ENCODE measurements around the gene LPCAT1.

LPCAT1 gene

DNA sequence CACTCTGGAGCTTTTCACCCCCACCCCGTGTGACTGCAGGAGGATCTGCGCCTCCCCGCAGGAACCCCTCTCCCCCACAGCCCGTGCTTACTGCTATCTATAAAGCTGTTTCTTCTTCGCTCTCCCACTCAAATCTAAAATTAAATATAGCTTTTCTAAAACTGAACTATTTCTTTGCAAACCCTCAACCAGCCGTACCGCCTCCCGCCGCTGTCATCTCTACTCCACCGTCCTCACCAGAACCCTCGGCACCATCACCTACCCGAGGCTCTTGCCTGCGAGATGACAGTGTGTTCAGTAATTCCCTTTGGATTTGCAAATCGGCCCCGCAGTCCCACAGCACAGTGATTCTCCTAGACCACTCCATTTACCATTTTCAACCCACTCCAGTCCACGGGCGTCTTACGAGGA lies 13.6 kb downstream of the LPCAT1 start:
- DNase-seq: no peak
- H3K79me1 ChIP-seq (ENCODE audit: low read length): peaks cover 31% of the 10 kb centered on the region

DNA sequence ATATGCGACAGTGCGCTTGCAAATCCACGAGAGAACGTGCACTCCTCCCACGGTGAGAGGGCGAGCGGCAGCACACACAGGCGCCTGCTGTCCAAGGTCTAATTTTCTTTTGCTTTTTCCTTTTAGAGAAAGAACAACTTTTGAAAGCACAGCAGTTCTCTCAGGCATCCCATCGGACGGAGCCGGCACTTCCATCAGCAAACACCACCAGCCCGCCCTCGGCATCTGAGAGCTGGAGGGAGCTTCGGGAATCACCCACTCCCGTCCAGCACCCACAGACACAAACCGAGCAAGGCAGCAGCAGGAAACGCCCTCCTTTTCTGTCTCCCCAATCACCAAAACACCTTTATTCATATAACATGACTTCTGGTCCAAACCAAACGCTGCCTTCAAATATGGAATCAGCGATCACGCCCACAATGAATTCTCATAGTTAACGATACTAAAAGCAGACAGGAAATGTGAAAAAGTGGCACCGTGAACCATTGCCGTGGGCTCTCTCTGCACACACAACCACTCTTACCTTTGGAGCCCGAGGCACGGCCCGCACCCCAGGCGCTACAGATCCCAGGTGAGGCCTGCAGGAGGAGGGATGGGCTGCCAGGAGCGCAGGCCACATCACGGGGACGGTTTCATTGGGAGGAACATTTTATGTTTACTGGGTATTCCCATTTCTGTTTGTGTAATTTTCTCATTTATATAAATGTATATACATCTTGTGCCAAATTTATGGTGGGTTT lies 14.2 kb downstream of the LPCAT1 start:
- no peak for DNase-seq
- H3K4me3 ChIP-seq (ENCODE audit: low read length): no peak overlapping the region
- H3K36me3 ChIP-seq (ENCODE audit: control insufficient read depth, insufficient read depth, low read length): peaks cover 5% of the 10 kb centered on the region

More for the DNA sequence above, 13.6 kb downstream of the LPCAT1 start:
- Histone ChIP-seq H3K27ac (ENCODE audit: low read depth, low read length) (no peak overlapping the region), H3K36me3 (ENCODE audit: control insufficient read depth, insufficient read depth, low read length) (peaks cover 5% of the 10 kb centered on the region), H3K4me2 (ENCODE audit: low read length) (no peak overlapping the region), H3K79me2 (ENCODE audit: control insufficient read depth, insufficient read depth, low read length) (peaks cover 93% of the 10 kb centered on the region), H3K9ac (ENCODE audit: low read length) (no peak overlapping the region), H3K27me3 (ENCODE audit: insufficient read depth, low read length, poor library complexity) (no peaks in the 10 kb centered on the region), H2BK120ac (ENCODE audit: low read depth, low read length) (no peak overlapping the region), H3K18ac (ENCODE audit: low read length) (no peak overlapping the region), H3K4me3 (ENCODE audit: low read length) (no peak overlapping the region), H2BK15ac (replicated peaks; ENCODE audit: low read depth) (no peak overlapping the region), H2AK5ac (ENCODE audit: low read length) (no peak overlapping the region), H3K4me1 (ENCODE audit: control insufficient read depth, low read depth, low read length) (peaks cover 7% of the 10 kb centered on the region), H4K5ac (ENCODE audit: low read length) (no peak overlapping the region), H3K56ac (ENCODE audit: low read length) (no peak overlapping the region), H3K23ac (ENCODE audit: low read length) (no peak overlapping the region), H4K8ac (ENCODE audit: low read depth, low read length) (no peak overlapping the region), H2BK5ac (ENCODE audit: low read length) (no peak overlapping the region), H3K4ac (ENCODE audit: low read depth, low read length) (no peak overlapping the region)
- WGBS (ENCODE audit: extremely low coverage, insufficient coverage, low lambda C conversion rate): no CpG with 5 or more reads among the region's 18 CpGs

DNA sequence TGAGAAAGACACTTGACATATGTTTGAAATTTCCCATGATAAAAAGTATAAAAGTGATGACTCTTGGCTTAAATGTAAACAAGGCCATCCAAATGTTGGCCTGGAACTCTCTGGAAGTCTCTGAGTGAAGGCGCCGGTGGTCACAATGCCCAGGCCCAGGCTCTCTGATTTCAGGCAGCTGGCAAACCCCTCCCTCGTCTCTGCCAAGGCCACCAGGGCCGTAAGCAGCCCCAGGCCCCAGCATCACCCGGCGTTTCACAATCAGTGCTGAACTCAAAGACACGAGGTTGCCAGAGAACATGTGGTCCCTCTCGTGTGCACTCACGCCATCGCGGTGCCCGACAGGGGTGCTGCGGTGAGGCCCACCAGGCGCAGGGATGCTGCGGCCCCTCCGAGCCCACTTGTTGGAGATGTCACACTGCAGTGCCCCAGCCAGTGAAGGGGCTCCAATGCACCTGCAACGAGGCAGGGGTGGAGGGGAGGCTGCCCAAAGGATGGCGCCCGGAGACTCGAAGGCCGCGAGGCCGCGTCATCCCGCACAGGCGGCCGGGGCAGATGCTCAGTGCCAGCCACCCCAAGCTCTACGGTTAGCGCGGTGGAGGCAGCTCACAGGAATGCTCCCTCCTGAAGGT lies 15.0 kb downstream of the LPCAT1 start:
- Histone ChIP-seq H3K18ac (ENCODE audit: low read length) (no peak overlapping the region), H3K56ac (ENCODE audit: low read length) (no peak overlapping the region), H2BK15ac (replicated peaks; ENCODE audit: low read depth) (no peak overlapping the region), H3K4me3 (ENCODE audit: low read length) (no peak overlapping the region), H3K79me2 (ENCODE audit: control insufficient read depth, insufficient read depth, low read length) (peaks cover 95% of the 10 kb centered on the region), H4K5ac (ENCODE audit: low read length) (no peak overlapping the region), H3K4me2 (ENCODE audit: low read length) (no peak overlapping the region), H3K27ac (ENCODE audit: low read depth, low read length) (no peak overlapping the region), H2BK120ac (ENCODE audit: low read depth, low read length) (no peak overlapping the region), H3K23ac (ENCODE audit: low read length) (no peak overlapping the region), H3K4me1 (ENCODE audit: control insufficient read depth, low read depth, low read length) (peaks cover 4% of the 10 kb centered on the region), H3K79me1 (ENCODE audit: low read length) (peaks cover 31% of the 10 kb centered on the region), H3K9ac (ENCODE audit: low read length) (no peak overlapping the region), H4K8ac (ENCODE audit: low read depth, low read length) (no peak overlapping the region), H2BK5ac (ENCODE audit: low read length) (no peak overlapping the region), H3K36me3 (ENCODE audit: control insufficient read depth, insufficient read depth, low read length) (peaks cover 5% of the 10 kb centered on the region), H2AK5ac (ENCODE audit: low read length) (no peak overlapping the region), H3K4ac (ENCODE audit: low read depth, low read length) (no peak overlapping the region), H3K27me3 (ENCODE audit: insufficient read depth, low read length, poor library complexity) (no peaks in the 10 kb centered on the region)
- no peak for DNase-seq
- WGBS (ENCODE audit: extremely low coverage, insufficient coverage, low lambda C conversion rate): no CpG with 5 or more reads among the region's 30 CpGs

More for the DNA sequence above, 14.2 kb downstream of the LPCAT1 start:
- Histone ChIP-seq H3K4me2 (ENCODE audit: low read length) (no peak overlapping the region), H3K18ac (ENCODE audit: low read length) (no peak overlapping the region), H2BK5ac (ENCODE audit: low read length) (no peak overlapping the region), H3K27ac (ENCODE audit: low read depth, low read length) (no peak overlapping the region), H3K79me2 (ENCODE audit: control insufficient read depth, insufficient read depth, low read length) (peaks cover 97% of the 10 kb centered on the region), H4K8ac (ENCODE audit: low read depth, low read length) (no peak overlapping the region), H3K9ac (ENCODE audit: low read length) (no peak overlapping the region), H3K23ac (ENCODE audit: low read length) (no peak overlapping the region), H3K4me1 (ENCODE audit: control insufficient read depth, low read depth, low read length) (peaks cover 7% of the 10 kb centered on the region), H3K56ac (ENCODE audit: low read length) (no peak overlapping the region), H3K4ac (ENCODE audit: low read depth, low read length) (no peak overlapping the region), H3K27me3 (ENCODE audit: insufficient read depth, low read length, poor library complexity) (no peaks in the 10 kb centered on the region), H2BK15ac (replicated peaks; ENCODE audit: low read depth) (no peak overlapping the region), H3K79me1 (ENCODE audit: low read length) (peaks cover 31% of the 10 kb centered on the region), H4K5ac (ENCODE audit: low read length) (no peak overlapping the region), H2BK120ac (ENCODE audit: low read depth, low read length) (no peak overlapping the region), H2AK5ac (ENCODE audit: low read length) (no peak overlapping the region)
- WGBS (ENCODE audit: extremely low coverage, insufficient coverage, low lambda C conversion rate): no CpG with 5 or more reads among the region's 30 CpGs

DNA sequence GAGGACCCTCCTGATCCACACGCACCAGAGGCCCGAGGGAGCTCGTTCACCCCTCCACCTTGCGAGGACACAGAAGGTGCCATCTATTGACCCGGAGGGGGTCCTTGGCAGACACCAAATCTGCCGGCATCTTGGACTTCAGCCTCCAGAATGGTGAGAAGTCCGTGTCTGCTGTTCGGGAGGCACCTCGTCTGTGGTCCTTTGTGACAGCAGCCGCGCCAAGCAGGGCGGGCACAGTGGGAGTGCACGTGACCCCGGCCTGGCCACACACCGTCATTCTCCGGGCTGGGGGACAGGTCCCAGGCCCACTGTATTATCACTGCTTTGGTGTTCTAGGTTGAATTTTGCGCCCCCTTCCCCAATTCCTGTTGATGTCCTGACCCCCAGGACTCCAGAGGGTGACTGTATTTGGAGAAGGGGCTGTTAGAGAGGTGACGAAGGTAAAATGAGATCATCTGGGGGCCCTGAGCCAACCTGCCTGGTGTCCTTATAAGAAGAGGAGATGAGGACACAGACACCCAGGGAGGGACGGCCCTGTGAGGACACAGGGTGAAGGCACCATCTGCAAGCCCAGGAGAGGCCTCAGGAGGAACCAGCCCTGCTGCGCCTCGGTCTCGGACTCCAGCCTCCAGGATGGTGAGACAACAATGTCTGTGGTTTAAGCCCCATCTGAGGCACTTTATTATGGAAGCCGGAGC lies 15.7 kb downstream of the LPCAT1 start:
- no peak for DNase-seq
- H3K4me2 ChIP-seq (ENCODE audit: low read length): no peak overlapping the region
- H2BK5ac ChIP-seq (ENCODE audit: low read length): no peak overlapping the region
- H2BK120ac ChIP-seq (ENCODE audit: low read depth, low read length): no peak overlapping the region
- no peak overlapping the region for H2AK5ac ChIP-seq (ENCODE audit: low read length)
- no peak overlapping the region for H3K56ac ChIP-seq (ENCODE audit: low read length)
- H3K36me3 ChIP-seq (ENCODE audit: control insufficient read depth, insufficient read depth, low read length): peaks cover 5% of the 10 kb centered on the region
- no CpG with 5 or more reads among the region's 23 CpGs for WGBS (ENCODE audit: extremely low coverage, insufficient coverage, low lambda C conversion rate)
- peaks cover 95% of the 10 kb centered on the region for H3K79me2 ChIP-seq (ENCODE audit: control insufficient read depth, insufficient read depth, low read length)
- H3K4ac ChIP-seq (ENCODE audit: low read depth, low read length): no peak overlapping the region
- peaks cover 30% of the 10 kb centered on the region for H3K79me1 ChIP-seq (ENCODE audit: low read length)
- H3K23ac ChIP-seq (ENCODE audit: low read length): no peak overlapping the region
- H3K18ac ChIP-seq (ENCODE audit: low read length): no peak overlapping the region
- H3K4me1 ChIP-seq (ENCODE audit: control insufficient read depth, low read depth, low read length): peaks cover 4% of the 10 kb centered on the region
- no peaks in the 10 kb centered on the region for H3K27me3 ChIP-seq (ENCODE audit: insufficient read depth, low read length, poor library complexity)
- no peak overlapping the region for H3K27ac ChIP-seq (ENCODE audit: low read depth, low read length)
- H4K8ac ChIP-seq (ENCODE audit: low read depth, low read length): no peak overlapping the region
- no peak overlapping the region for H3K4me3 ChIP-seq (ENCODE audit: low read length)
- H2BK15ac ChIP-seq (replicated peaks; ENCODE audit: low read depth): no peak overlapping the region
- no peak overlapping the region for H3K9ac ChIP-seq (ENCODE audit: low read length)
- H4K5ac ChIP-seq (ENCODE audit: low read length): no peak overlapping the region

DNA sequence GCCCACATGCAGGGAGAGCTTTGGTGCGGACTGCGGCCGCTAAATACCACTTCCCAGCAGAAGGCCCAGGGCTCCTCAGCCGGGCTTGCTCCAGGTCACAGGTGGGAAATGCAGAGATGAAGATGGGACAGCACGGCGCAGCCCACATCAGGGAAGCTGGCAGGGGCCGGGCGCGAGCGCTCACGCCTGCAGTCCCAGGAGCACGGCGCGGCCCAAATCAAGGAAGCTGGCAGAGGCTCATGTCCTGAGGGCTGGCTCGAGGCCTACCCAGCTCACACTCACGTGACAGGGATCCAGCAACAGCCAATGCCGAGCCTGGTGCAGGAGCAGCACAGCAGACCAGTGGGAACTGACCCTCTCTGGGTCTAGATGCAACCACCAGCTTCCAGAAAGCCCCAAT lies 16.3 kb downstream of the LPCAT1 start:
- no CpG with 5 or more reads among the region's 17 CpGs for WGBS (ENCODE audit: extremely low coverage, insufficient coverage, low lambda C conversion rate)
- peaks cover 94% of the 10 kb centered on the region for H3K79me2 ChIP-seq (ENCODE audit: control insufficient read depth, insufficient read depth, low read length)
- H3K79me1 ChIP-seq (ENCODE audit: low read length): peaks cover 29% of the 10 kb centered on the region
- no peak overlapping the region for H3K4me2 ChIP-seq (ENCODE audit: low read length)
- H2BK15ac ChIP-seq (replicated peaks; ENCODE audit: low read depth): no peak overlapping the region
- no peak overlapping the region for H2BK120ac ChIP-seq (ENCODE audit: low read depth, low read length)
- H3K27me3 ChIP-seq (ENCODE audit: insufficient read depth, low read length, poor library complexity): no peaks in the 10 kb centered on the region
- no peak overlapping the region for H2BK5ac ChIP-seq (ENCODE audit: low read length)
- no peak overlapping the region for H3K18ac ChIP-seq (ENCODE audit: low read length)
- no peak overlapping the region for H3K4me3 ChIP-seq (ENCODE audit: low read length)
- H3K23ac ChIP-seq (ENCODE audit: low read length): no peak overlapping the region
- H3K4me1 ChIP-seq (ENCODE audit: control insufficient read depth, low read depth, low read length): peaks cover 4% of the 10 kb centered on the region
- no peak overlapping the region for H4K8ac ChIP-seq (ENCODE audit: low read depth, low read length)
- H3K9ac ChIP-seq (ENCODE audit: low read length): no peak overlapping the region
- no peak overlapping the region for H3K4ac ChIP-seq (ENCODE audit: low read depth, low read length)
- H3K56ac ChIP-seq (ENCODE audit: low read length): no peak overlapping the region
- H4K5ac ChIP-seq (ENCODE audit: low read length): no peak overlapping the region
- H2AK5ac ChIP-seq (ENCODE audit: low read length): no peak overlapping the region
- peaks cover 5% of the 10 kb centered on the region for H3K36me3 ChIP-seq (ENCODE audit: control insufficient read depth, insufficient read depth, low read length)
- no peak for DNase-seq
- no peak overlapping the region for H3K27ac ChIP-seq (ENCODE audit: low read depth, low read length)

All from mesendoderm (in vitro differentiated cells).